Progenitor cell of endocrine pancreas (in vitro differentiated cells): Measurements from ENCODE around the gene PEX11A. TPM values are rescaled to one million over a fixed set of nuclear protein-coding genes. Genes with fewer than 3 reads are reported as not detected.

ENCODE experiments used
- DNase-seq: peaks from one replicate; pipeline ENCODE4 v3.0.0; 2021; ENCODE audit warnings: low spot score; ENCODE audit not compliant: unreplicated experiment
- H3K27ac Mint-ChIP-seq: 2 replicates; pipeline ENCODE4 v1.8.0; 2021; ENCODE audit warnings: mild to moderate bottlenecking, moderate library complexity, mixed read lengths
- H3K27me3 Mint-ChIP-seq: 2 replicates; pipeline ENCODE4 v1.8.0; 2021; ENCODE audit warnings: mixed read lengths
- H3K36me3 Mint-ChIP-seq: 2 replicates; pipeline ENCODE4 v1.8.0; 2022; ENCODE audit warnings: mixed read lengths; ENCODE audit not compliant: insufficient read depth
- H3K4me1 Mint-ChIP-seq: 2 replicates; pipeline ENCODE4 v1.8.0; 2021; ENCODE audit warnings: low read depth, mixed read lengths
- H3K4me3 Mint-ChIP-seq: 2 replicates; pipeline ENCODE4 v1.8.0; 2021; ENCODE audit warnings: low read depth, mild to moderate bottlenecking, moderate library complexity, mixed read lengths
- H3K9me3 Mint-ChIP-seq: 2 replicates; pipeline ENCODE4 v1.8.0; 2021; ENCODE audit warnings: low read depth, mixed read lengths
- total RNA-seq: library from RNA; stranded (reverse); gene quantifications from 2 replicates; pipeline ENCODE4 v1.2.1, GENCODE V29; 2021
- TF ChIP-seq, protein P1 (sequence below): fragments of 200-600 bp; sonication (generic); IDR thresholded peaks from one replicate; pipeline ENCODE4 v1.5.0; 2021; ENCODE audit warnings: antibody characterized with exemption, mild to moderate bottlenecking; ENCODE audit not compliant: unreplicated experiment

Gene PEX11A
- total RNA-seq, 1 donor from 2014 or later: 4.8 TPM

DNA sequence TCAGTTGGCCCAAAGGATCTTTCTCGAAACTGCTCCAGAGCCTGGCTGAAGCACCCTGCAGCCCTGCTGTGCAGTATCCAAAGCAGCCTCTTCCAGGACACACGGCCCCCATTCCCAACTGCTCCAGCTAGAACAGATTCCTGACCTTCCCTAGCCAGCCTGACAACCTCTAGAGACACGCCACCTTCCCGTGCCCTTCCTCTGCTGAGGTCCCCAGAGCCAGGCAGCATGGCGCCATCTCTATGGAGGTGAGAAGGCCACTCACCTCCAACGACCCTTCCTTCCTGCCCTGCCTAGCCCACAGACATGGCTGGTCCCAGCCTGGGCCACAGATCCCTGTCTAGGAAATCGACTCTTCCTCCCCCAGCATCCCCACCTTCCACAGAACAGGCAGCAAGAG is 38.4 kb downstream of the PEX11A start:
- H3K36me3 Mint-ChIP-seq: peaks cover 7% of the 10 kb centered on the region
- no peak overlapping the region for H3K4me3 Mint-ChIP-seq
- DNase-seq: no peak
- peaks cover 3% of the 10 kb centered on the region for H3K27me3 Mint-ChIP-seq
- TF ChIP-seq, protein P1, sequence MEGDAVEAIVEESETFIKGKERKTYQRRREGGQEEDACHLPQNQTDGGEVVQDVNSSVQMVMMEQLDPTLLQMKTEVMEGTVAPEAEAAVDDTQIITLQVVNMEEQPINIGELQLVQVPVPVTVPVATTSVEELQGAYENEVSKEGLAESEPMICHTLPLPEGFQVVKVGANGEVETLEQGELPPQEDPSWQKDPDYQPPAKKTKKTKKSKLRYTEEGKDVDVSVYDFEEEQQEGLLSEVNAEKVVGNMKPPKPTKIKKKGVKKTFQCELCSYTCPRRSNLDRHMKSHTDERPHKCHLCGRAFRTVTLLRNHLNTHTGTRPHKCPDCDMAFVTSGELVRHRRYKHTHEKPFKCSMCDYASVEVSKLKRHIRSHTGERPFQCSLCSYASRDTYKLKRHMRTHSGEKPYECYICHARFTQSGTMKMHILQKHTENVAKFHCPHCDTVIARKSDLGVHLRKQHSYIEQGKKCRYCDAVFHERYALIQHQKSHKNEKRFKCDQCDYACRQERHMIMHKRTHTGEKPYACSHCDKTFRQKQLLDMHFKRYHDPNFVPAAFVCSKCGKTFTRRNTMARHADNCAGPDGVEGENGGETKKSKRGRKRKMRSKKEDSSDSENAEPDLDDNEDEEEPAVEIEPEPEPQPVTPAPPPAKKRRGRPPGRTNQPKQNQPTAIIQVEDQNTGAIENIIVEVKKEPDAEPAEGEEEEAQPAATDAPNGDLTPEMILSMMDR: no peak
- H3K4me1 Mint-ChIP-seq: peaks cover 7% of the 10 kb centered on the region
- no peaks in the 10 kb centered on the region for H3K9me3 Mint-ChIP-seq
- no peak overlapping the region for H3K27ac Mint-ChIP-seq

DNA sequence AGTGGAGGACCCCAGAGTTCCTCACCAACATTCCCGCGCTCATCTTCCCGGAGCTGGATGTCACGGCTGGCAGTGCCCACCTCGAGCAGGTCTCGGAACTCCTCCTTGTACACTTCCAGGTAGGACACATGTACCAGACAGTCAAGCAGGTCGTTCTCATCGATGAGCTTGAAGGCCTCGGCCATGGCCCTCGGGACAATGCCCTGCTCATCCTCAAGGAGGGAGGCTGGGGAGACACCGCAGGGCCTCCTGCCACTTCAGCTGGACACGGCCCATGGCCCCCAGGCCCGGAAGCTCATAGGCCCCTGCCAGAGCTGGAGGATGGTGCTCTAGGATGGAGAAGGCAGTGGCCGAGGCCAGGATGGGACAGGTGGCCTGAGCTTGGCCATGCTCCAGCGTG is 40.8 kb downstream of the PEX11A start:
- DNase-seq: no peak
- Mint-ChIP-seq H3K4me3 (no peak overlapping the region), H3K4me1 (peaks cover 6% of the 10 kb centered on the region), H3K27ac (no peak overlapping the region), H3K27me3 (no peaks in the 10 kb centered on the region), H3K9me3 (no peaks in the 10 kb centered on the region), H3K36me3 (peaks cover 12% of the 10 kb centered on the region)
- TF ChIP-seq, protein P1: no peak

DNA sequence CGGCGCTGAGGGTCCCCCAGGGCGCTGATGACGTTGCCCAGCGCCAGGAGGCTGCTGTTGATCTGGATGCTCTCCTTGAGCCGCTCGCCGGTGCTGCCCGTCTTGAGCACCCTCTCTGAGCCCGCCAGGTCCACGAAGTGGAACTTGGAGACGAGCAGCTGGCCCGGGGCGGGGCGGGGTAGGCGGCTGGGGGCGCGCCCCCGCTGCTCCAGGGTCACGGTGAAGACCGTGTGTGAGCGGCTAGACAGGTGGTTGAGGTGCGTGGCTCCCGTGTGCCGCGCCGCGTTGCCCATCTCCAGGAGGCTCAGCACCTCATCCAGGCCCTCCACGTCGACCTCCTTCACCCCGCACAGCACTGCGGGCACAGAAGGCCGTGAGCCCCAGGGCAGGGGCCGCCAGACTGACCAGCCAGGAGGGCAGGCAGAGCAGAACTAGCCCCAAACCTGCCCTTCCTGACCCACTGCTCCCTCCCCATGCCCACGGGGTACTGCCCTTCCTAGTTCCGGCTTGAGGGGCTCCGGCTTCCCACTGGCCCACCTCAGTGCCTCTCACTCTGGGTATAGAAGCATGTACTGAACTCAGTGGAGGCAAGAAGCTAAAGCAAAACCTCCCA is 41.4 kb downstream of the PEX11A start:
- H3K27me3 Mint-ChIP-seq: no peaks in the 10 kb centered on the region
- peaks cover 1% of the 10 kb centered on the region for H3K4me1 Mint-ChIP-seq
- H3K27ac Mint-ChIP-seq: no peak overlapping the region
- no peak overlapping the region for H3K4me3 Mint-ChIP-seq
- DNase-seq: no peak
- TF ChIP-seq, protein P1: no peak
- H3K9me3 Mint-ChIP-seq: no peaks in the 10 kb centered on the region
- peaks cover 15% of the 10 kb centered on the region for H3K36me3 Mint-ChIP-seq

DNA sequence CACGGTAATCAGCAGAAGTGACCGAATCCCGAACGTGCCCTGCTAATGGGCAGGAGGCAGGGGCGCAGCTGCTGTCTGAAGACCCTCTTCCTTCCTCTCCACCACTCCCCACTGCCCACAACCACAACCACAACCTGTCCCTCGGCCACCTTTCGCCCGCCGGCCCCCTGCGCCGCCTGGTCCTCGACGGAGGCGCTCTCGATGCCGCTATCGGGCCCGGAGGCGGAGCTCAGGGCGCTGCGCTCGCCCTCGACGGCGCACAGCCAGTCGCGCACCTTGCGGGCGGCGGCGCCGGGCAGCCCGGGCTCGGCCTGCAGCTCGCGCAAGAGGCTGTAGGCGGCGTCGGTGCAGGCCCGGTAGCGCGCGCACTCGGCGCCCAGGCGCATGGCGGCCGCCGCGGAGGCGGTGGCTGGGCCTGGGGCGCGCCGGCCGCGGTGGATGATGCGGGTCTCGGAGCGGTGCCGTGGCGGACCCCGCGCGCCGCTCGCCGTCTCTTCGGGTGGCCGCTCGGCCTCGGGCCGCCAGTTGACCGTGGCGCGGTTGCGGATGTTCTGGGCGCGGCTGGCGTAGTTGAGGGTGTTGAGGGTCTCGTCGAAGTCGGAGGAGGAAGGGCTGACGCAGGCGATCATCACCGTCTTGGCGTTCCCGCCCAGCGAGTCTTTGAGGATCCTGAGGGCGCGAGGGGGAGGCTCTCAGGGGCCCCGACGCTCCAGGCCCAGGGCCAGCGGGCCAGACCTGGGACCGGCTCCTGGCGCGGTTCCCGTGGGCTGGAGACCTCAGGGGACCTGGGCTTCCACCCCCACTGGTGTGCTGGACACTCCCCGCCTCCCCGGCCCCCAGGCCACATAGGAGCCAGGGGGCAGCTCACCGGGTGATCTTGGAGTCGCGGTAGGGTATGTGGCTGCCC is 42.2 kb downstream of the PEX11A start:
- no peaks in the 10 kb centered on the region for H3K27me3 Mint-ChIP-seq
- no peak overlapping the region for H3K4me3 Mint-ChIP-seq
- H3K27ac Mint-ChIP-seq: no peak overlapping the region
- no peaks in the 10 kb centered on the region for H3K9me3 Mint-ChIP-seq
- DNase-seq: no peak
- peaks cover 18% of the 10 kb centered on the region for H3K36me3 Mint-ChIP-seq
- peaks cover 1% of the 10 kb centered on the region for H3K4me1 Mint-ChIP-seq
- TF ChIP-seq, protein P1: no peak

DNA sequence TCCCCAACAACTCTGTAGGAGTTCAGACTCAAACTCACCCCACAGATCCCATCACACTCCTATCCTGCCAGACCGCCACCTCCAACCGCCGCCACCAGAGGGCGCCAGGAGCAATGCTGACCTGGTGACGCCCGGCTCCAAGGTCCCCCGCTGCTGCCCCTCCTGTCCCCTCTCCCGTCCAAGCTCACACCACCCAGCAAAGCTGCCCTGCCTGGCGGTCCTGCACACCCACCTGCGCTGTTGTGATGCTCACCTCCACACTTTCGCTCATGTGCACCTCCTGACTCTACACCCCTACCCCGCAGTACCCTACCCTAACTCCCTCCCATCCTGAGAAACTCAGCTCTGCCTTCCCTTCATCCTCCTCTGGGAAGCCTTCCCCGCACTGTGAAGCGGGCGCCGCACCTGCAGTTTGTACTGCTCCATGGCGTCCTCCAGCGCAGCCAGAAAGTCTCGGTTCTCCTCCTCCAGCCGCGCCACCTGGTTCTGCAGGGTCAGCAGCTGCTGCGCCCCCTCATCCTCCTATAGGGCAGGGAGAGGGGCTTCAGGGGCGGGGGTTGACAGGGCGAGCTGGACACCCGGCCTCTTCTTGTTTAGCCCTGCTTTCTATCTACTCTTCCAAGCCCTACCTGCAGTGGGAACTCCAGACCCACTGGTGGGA is 43.2 kb downstream of the PEX11A start:
- DNase-seq: peak; percentile 77
- Mint-ChIP-seq H3K27me3 (no peaks in the 10 kb centered on the region), H3K4me1 (peaks cover 1% of the 10 kb centered on the region), H3K4me3 (no peak overlapping the region), H3K36me3 (peaks cover 19% of the 10 kb centered on the region), H3K27ac (no peak overlapping the region), H3K9me3 (no peaks in the 10 kb centered on the region)
- TF ChIP-seq, protein P1: peak; percentile 87
